ENCODE measurements around the gene ORAI3.

GRCh38 chr16:30954993-30955392 lies 6.1 kb downstream of the ORAI3 start:
- TF ChIP-seq TAF1 (IDR thresholded peaks at IDR 0.05; ENCODE audit: borderline replicate concordance, low read depth, low read length) (no peak), MAX (IDR thresholded peaks at IDR 0.05; ENCODE audit: low read depth) (no peak), CTCF (IDR thresholded peaks at IDR 0.05) (no peak), YY1 (IDR thresholded peaks at IDR 0.05; ENCODE audit: low read depth) (no peak), CHD2 (IDR thresholded peaks at IDR 0.05; ENCODE audit: low read length, partially characterized antibody) (no peak), USF2 (IDR thresholded peaks at IDR 0.05; ENCODE audit: borderline replicate concordance, low read depth, low read length) (no peak), RXRA (IDR thresholded peaks at IDR 0.05; ENCODE audit: borderline replicate concordance, low read depth) (no peak), POLR2AphosphoS5 (IDR thresholded peaks at IDR 0.05; ENCODE audit: low read depth, low read length) (no peak), REST (IDR thresholded peaks at IDR 0.05; ENCODE audit: low read depth, low read length) (no peak)
